NB4 (cell line): ENCODE results near the gene AKR1C2.
"Not testable (repeated sequence)": the region's sequence is repeated elsewhere in the genome, so short reads cannot be mapped to it uniquely, and the experiment has no call there.

Source experiments
- DNase-seq: peaks from one replicate; pipeline ENCODE4 v3.0.0; 2010; ENCODE audit warnings: low read depth
- H3K4me3 ChIP-seq: one replicate; pipeline ENCODE4 v1.5.1; 2011; ENCODE audit warnings: mild to moderate bottlenecking, low read depth, low read length, moderate library complexity
- MYC ChIP-seq: IDR thresholded peaks from 2 replicates; pipeline ENCODE4 v1.6.1; 2011; ENCODE audit warnings: low read depth, low read length
- POLR2A ChIP-seq: IDR thresholded peaks from 2 replicates; pipeline ENCODE4 v1.6.1; 2011; ENCODE audit warnings: mild to moderate bottlenecking; ENCODE audit not compliant: insufficient read length; ENCODE audit errors: extremely low read depth
- TF ChIP-seq, protein P1 (sequence below): IDR thresholded peaks from one replicate; pipeline ENCODE4 v1.5.1; 2012; ENCODE audit warnings: low read depth, low read length
- TF ChIP-seq, protein P2 (sequence below): IDR thresholded peaks from 2 replicates; pipeline ENCODE4 v1.6.1; 2011; ENCODE audit warnings: low read depth, low read length

The AKR1C2 gene

DNA sequence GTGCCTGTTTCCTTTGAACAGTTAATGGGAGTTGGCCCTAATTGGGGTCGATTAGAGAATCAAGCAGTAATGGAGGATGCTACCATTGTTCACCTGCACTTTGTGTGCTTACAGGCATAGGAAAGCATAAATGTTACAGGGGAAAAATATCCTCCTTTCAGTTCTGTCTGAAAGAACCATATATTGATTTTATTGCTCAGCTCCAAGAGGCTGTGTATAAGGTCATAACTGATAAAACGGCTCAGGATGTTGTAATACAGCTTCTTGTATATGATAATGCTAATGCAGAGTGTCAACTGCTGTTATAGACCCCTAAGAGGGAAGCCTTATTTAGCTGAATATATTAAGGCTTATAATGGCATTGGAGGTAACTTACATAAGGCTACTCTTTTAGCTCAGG lies 32.9 kb upstream of the AKR1C2 start:
- no peak overlapping the region for H3K4me3 ChIP-seq
- TF ChIP-seq MYC, result no peak
- TF ChIP-seq, protein P1, sequence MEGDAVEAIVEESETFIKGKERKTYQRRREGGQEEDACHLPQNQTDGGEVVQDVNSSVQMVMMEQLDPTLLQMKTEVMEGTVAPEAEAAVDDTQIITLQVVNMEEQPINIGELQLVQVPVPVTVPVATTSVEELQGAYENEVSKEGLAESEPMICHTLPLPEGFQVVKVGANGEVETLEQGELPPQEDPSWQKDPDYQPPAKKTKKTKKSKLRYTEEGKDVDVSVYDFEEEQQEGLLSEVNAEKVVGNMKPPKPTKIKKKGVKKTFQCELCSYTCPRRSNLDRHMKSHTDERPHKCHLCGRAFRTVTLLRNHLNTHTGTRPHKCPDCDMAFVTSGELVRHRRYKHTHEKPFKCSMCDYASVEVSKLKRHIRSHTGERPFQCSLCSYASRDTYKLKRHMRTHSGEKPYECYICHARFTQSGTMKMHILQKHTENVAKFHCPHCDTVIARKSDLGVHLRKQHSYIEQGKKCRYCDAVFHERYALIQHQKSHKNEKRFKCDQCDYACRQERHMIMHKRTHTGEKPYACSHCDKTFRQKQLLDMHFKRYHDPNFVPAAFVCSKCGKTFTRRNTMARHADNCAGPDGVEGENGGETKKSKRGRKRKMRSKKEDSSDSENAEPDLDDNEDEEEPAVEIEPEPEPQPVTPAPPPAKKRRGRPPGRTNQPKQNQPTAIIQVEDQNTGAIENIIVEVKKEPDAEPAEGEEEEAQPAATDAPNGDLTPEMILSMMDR, result no peak
- TF ChIP-seq POLR2A, result no peak
- TF ChIP-seq, protein P2, sequence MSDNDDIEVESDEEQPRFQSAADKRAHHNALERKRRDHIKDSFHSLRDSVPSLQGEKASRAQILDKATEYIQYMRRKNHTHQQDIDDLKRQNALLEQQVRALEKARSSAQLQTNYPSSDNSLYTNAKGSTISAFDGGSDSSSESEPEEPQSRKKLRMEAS, result no peak
- no peak for DNase-seq

DNA sequence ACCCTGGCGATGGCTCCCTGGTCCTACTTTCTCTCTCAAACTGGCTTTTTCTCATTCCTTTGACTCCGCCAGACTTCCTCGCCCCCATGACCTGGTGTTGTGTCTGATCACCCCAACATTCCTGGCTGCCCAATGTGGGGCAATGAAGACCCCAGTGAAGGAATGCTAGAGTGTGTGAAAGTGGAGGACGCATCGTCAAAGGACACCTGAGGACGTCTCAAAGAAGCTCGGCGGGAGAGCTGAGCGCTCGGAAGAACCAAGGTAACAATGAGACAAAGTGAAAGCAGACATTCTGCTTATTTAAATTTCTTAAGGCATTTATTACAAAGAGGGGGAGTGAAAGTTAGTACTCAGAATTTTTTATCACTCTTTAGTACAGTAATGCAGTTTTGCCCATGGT lies 31.7 kb upstream of the AKR1C2 start:
- TF ChIP-seq POLR2A (no peak), MYC (no peak)
- TF ChIP-seq, protein P1, result no peak
- TF ChIP-seq, protein P2, result no peak
- H3K4me3 ChIP-seq, result no peak overlapping the region
- no peak for DNase-seq

DNA sequence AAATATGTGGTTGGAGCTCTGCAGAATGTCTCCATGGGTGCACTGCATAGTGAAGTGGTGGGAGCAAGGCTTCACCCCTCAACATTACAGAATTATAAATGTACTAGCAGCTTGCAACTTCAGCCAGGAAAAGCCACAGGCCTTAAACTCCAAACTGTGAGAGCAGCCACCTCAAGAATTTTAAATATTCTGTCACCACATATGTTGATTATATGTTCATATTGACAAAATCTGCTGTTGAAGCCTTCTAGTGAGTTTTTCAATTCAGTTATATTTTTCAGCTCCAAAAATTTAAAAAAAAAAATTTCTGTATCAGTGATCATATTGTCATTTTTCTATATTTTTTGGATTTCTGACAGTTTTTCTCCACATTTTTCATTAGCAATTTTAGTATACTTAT lies 30.9 kb upstream of the AKR1C2 start:
- DNase-seq, result no peak
- H3K4me3 ChIP-seq, result no peak overlapping the region
- no peak for TF ChIP-seq MYC
- TF ChIP-seq POLR2A, result no peak
- TF ChIP-seq, protein P2, result no peak
- TF ChIP-seq, protein P1, result no peak

DNA sequence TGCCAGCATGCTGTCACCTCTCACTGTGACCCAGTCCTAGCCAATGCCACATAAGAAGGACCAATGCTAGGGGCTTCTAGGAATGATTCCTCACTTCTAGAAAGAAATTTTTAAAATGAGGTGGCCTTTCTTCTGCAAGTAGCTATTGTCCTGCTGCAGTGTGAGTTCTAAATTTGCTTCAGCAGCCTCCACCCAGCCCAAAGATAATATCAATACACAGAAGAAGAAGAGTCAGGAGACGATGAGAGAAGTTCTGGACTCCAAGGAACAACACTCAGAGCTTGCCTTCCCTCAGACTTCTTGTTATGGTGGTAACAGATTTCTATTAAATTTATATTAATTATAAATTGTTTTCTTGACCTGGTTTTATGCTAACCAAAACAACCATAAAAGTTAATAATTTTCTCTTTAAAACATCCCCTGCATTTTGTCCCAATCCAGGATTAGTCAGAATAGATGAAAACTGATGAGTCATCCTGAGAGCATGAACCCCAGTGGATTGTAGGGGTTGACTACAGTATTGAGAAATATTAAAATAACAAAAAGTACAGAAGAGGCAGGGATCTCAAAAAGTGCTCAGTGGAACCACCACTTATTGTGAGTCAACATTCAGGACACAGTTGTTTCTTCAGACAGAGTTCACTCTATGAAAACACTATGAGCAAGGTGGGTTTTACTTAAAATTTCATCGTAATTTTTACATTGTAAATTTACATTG lies 29.6 kb upstream of the AKR1C2 start:
- H3K4me3 ChIP-seq, result no peak overlapping the region
- DNase-seq, result no peak
- TF ChIP-seq, protein P2, result no peak
- no peak for TF ChIP-seq POLR2A
- TF ChIP-seq MYC, result no peak
- TF ChIP-seq, protein P1, result no peak

DNA sequence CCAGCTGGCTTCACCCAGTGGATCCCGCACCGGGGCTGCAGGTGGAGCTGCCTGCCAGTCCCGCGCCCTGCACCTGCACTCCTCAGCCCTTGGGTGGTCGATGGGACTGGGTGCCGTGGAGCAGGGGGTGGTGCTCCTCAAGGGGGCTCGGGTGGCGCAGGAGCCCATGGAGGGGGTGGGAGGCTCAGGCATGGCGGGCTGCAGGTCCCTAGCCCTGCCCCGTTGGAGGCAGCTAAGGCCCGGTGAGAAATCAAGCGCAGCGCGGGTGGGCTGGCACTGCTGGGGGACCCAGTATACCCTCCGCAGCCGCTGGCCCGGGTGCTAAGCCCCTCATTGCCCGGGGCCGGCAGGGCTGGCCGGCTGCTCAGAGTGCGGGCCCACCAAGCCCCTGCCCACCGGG lies 28.8 kb upstream of the AKR1C2 start:
- not testable (repeated sequence) for DNase-seq, H3K4me3 ChIP-seq

DNA sequence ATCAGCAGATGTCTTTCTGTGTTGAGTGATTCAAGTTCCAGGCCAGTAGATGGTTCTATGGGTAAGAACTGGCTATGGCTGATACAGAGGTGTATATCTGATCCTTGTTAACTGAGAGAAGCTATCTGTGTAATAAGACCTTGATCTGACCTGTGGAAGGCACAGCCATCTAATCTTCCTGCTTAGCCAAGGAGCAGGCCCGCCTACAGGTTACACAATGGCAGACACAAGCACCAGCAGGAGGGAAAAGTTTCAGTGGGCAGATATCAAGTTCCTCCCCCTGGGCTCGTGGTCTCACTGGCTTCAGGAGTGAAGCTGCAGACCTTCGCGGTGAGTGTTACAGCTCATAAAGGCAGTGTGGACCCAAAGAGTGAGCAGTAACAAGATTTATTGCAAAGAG lies 27.9 kb upstream of the AKR1C2 start:
- H3K4me3 ChIP-seq, result not testable (repeated sequence)
- peak; percentile 1 for DNase-seq

DNA sequence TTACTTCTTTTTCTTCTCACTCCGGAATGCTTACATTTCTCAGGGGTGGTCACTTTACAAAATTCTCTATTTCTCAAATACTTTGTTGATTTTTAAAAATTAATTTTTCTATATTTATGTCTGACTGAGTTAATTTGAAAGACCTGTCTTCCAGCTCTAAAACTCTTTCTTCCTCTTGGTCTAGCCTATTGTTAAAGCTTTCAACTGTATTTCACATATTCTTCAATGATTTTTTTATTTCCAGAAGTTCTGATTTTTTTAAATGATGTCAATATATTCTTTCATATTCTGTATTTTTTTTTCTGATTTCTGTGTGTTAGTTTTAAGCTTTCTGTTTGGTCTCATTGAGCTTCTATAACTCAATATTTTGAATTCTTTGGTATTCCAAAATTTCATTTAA lies 27.3 kb upstream of the AKR1C2 start:
- TF ChIP-seq MYC, result no peak
- TF ChIP-seq, protein P1, result no peak
- TF ChIP-seq, protein P2, result no peak
- TF ChIP-seq POLR2A, result no peak
- no peak for DNase-seq

DNA sequence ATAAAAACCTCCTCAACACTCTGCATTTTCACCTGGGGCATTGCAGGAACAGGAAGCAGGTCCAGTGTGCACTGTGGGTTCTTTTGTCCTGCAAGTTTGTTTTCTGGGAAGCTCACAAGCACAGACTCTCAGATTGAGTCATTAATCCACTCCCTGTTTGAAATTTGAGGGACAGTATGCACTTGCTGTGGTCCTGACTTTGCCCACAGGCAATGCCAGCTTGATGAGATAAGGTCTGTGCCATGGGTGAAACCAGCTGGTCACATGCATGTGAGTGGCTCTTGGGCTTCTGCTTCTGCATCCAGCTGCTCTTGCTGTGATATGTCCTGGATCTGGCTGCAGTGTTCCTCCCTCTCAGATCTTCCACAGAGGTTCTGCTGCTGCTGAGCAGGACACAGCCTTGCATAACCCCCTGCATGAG lies 21.8 kb upstream of the AKR1C2 start:
- not testable (repeated sequence) for DNase-seq

More for the DNA sequence above, 27.3 kb upstream of the AKR1C2 start:
- H3K4me3 ChIP-seq, result no peak overlapping the region

More for the DNA sequence above, 21.8 kb upstream of the AKR1C2 start:
- H3K4me3 ChIP-seq, result not testable (repeated sequence)
